Measurements from ENCODE around the gene RADIL.

DNA sequence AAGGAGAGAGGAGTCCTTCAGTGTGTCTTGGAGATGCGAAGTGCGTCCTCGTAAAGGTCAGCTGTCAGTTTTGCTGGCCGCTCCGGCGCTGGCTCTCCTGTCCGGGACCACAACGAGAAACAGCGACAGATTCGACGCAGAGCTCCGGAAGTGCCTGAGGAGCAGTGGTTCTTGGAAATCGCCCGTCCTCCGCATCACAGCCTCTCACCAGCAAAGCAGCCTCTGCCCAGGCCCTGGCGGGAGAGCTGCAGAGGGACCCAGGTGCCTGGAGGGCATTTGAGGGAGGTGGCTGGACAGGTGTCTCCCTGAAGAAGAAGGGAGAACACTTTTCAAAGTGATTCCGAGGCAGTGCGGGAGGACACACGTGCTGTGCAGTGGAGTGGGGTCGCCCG lies 119.7 kb downstream of the RADIL start:
- TF ChIP-seq ZNF792 (tag by site-specific recombination; IDR thresholded peaks at IDR 0.05): no peak
- TF ChIP-seq, protein P1, sequence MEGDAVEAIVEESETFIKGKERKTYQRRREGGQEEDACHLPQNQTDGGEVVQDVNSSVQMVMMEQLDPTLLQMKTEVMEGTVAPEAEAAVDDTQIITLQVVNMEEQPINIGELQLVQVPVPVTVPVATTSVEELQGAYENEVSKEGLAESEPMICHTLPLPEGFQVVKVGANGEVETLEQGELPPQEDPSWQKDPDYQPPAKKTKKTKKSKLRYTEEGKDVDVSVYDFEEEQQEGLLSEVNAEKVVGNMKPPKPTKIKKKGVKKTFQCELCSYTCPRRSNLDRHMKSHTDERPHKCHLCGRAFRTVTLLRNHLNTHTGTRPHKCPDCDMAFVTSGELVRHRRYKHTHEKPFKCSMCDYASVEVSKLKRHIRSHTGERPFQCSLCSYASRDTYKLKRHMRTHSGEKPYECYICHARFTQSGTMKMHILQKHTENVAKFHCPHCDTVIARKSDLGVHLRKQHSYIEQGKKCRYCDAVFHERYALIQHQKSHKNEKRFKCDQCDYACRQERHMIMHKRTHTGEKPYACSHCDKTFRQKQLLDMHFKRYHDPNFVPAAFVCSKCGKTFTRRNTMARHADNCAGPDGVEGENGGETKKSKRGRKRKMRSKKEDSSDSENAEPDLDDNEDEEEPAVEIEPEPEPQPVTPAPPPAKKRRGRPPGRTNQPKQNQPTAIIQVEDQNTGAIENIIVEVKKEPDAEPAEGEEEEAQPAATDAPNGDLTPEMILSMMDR (tag by site-specific recombination; IDR thresholded peaks at IDR 0.05): no peak
- TF ChIP-seq BCL6B (tag by site-specific recombination; IDR thresholded peaks at IDR 0.05): no peak
